Osteocyte (in vitro differentiated cells): ENCODE results near the gene CYTL1. TPM values are rescaled to one million over a fixed set of nuclear protein-coding genes. Genes with fewer than 3 reads are reported as not detected.
A peak's percentile ranks its signal among the peaks of the same experiment; 100 is the strongest.

Experiments used
- DNase-seq: peaks from one replicate; pipeline ENCODE4 v3.0.0; 2021; ENCODE audit warnings: mixed read lengths; ENCODE audit not compliant: unreplicated experiment; ENCODE audit errors: extremely low spot score
- H3K27ac Mint-ChIP-seq: one replicate; pipeline ENCODE4 v1.8.0; 2021; ENCODE audit warnings: mild to moderate bottlenecking, mixed read lengths; ENCODE audit not compliant: unreplicated experiment
- H3K27me3 Mint-ChIP-seq: one replicate; pipeline ENCODE4 v1.8.0; 2021; ENCODE audit warnings: mixed read lengths; ENCODE audit not compliant: unreplicated experiment
- H3K36me3 Mint-ChIP-seq: one replicate; pipeline ENCODE4 v1.8.0; 2021; ENCODE audit warnings: mixed read lengths; ENCODE audit not compliant: unreplicated experiment
- H3K4me1 Mint-ChIP-seq: one replicate; pipeline ENCODE4 v1.8.0; 2021; ENCODE audit warnings: mixed read lengths; ENCODE audit not compliant: unreplicated experiment
- H3K4me3 Mint-ChIP-seq: one replicate; pipeline ENCODE4 v1.8.0; 2021; ENCODE audit warnings: mild to moderate bottlenecking, moderate library complexity, mixed read lengths; ENCODE audit not compliant: unreplicated experiment
- H3K9me3 Mint-ChIP-seq: one replicate; pipeline ENCODE4 v1.8.0; 2021; ENCODE audit warnings: mixed read lengths; ENCODE audit not compliant: unreplicated experiment
- CTCF ChIP-seq: fragments of 200-600 bp; sonication (generic); IDR thresholded peaks from 2 replicates; pipeline ENCODE4 v1.5.0; 2021; ENCODE audit warnings: antibody characterized with exemption, mild to moderate bottlenecking, moderate library complexity
- total RNA-seq: library from RNA; stranded (reverse); gene quantifications from 2 replicates; pipeline ENCODE4 v1.2.1, GENCODE V29; 2021

The CYTL1 gene
- total RNA-seq, 1 donor from 2014 or later = 86.8 TPM

GRCh38 chr4:4995103-4995907, 24.0 kb downstream of the CYTL1 start:
- peaks cover 22% of the 10 kb centered on the region for H3K4me1 Mint-ChIP-seq
- H3K27me3 Mint-ChIP-seq = no peaks in the 10 kb centered on the region
- no peak overlapping the region for H3K4me3 Mint-ChIP-seq
- H3K36me3 Mint-ChIP-seq = no peaks in the 10 kb centered on the region
- no peaks in the 10 kb centered on the region for H3K9me3 Mint-ChIP-seq
- no peak overlapping the region for H3K27ac Mint-ChIP-seq
- peak; percentile 90 for DNase-seq
- TF ChIP-seq CTCF = peak; percentile 92

GRCh38 chr4:4994312-4995097, 24.8 kb downstream of the CYTL1 start:
- H3K4me1 Mint-ChIP-seq = peaks cover 22% of the 10 kb centered on the region
- TF ChIP-seq CTCF = no peak
- H3K27ac Mint-ChIP-seq = no peak overlapping the region
- no peak overlapping the region for H3K4me3 Mint-ChIP-seq
- H3K36me3 Mint-ChIP-seq = no peaks in the 10 kb centered on the region
- no peak for DNase-seq
- H3K27me3 Mint-ChIP-seq = no peaks in the 10 kb centered on the region
- H3K9me3 Mint-ChIP-seq = no peaks in the 10 kb centered on the region

- no peak for TF ChIP-seq CTCF
- Mint-ChIP-seq H3K9me3 (no peaks in the 10 kb centered on the region), H3K27me3 (no peaks in the 10 kb centered on the region), H3K4me1 (peaks cover 22% of the 10 kb centered on the region), H3K4me3 (no peak overlapping the region), H3K36me3 (no peaks in the 10 kb centered on the region), H3K27ac (no peak overlapping the region)
- DNase-seq = no peak
Observed at GRCh38 chr4:4992833-4993232, 26.4 kb downstream of the CYTL1 start.

- TF ChIP-seq CTCF = no peak
- Mint-ChIP-seq H3K27ac (peak overlapping the region; percentile 94), H3K4me1 (peaks cover 22% of the 10 kb centered on the region), H3K4me3 (peak overlapping the region; percentile 17), H3K27me3 (no peaks in the 10 kb centered on the region), H3K36me3 (no peaks in the 10 kb centered on the region), H3K9me3 (no peaks in the 10 kb centered on the region)
- no peak for DNase-seq
Observed at GRCh38 chr4:4991541-4992099, 27.6 kb downstream of the CYTL1 start.
